ENCODE results near the gene LSMEM2.

DNA sequence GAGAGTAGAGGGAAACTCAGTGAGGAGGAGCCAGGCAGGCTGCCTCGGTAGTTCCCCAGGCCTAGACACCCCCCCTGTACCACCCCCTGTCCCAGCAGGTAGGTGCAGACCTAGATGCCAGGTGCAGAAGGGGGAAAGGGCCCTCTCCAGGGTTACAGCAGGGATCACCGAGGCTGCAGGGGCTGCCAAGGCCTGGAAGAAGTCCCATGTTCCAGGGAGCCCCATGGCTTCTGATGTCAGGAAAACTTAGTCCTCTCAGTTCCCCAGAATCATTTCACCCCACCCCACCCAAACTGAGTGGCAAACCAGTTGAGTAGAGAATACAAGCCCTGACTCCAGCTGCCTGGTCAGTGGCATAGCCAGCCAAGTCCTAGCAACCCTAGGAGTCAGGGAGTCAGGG is 17.4 kb upstream of the LSMEM2 start:
- TF ChIP-seq POLR2AphosphoS5 (IDR thresholded peaks at IDR 0.05), result no peak
- TF ChIP-seq, protein P1, sequence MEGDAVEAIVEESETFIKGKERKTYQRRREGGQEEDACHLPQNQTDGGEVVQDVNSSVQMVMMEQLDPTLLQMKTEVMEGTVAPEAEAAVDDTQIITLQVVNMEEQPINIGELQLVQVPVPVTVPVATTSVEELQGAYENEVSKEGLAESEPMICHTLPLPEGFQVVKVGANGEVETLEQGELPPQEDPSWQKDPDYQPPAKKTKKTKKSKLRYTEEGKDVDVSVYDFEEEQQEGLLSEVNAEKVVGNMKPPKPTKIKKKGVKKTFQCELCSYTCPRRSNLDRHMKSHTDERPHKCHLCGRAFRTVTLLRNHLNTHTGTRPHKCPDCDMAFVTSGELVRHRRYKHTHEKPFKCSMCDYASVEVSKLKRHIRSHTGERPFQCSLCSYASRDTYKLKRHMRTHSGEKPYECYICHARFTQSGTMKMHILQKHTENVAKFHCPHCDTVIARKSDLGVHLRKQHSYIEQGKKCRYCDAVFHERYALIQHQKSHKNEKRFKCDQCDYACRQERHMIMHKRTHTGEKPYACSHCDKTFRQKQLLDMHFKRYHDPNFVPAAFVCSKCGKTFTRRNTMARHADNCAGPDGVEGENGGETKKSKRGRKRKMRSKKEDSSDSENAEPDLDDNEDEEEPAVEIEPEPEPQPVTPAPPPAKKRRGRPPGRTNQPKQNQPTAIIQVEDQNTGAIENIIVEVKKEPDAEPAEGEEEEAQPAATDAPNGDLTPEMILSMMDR (IDR thresholded peaks at IDR 0.05), result no peak
- TF ChIP-seq POLR2A (IDR thresholded peaks at IDR 0.05), result no peak
